NCI-H1105 (cell line): ENCODE measurements around the gene SLC9A9.

Experiments used
- DNase-seq: peaks from one replicate; lab custom pipeline; 2025; lab: John Stamatoyannopoulos, UW

Gene SLC9A9

GRCh38 chr3:143356839-143357238 lies 491.4 kb downstream of the SLC9A9 start:
- DNase-seq, result no peak

- no peak for DNase-seq
These were observed 493.9 kb downstream of the SLC9A9 start for GRCh38 chr3:143354342-143354741.

- no peak for DNase-seq
These were observed 495.3 kb downstream of the SLC9A9 start for GRCh38 chr3:143352850-143353550.

- DNase-seq, result no peak
These were observed 496.2 kb downstream of the SLC9A9 start for GRCh38 chr3:143351895-143352608.

GRCh38 chr3:143351354-143351753 lies 496.9 kb downstream of the SLC9A9 start:
- DNase-seq, result no peak

GRCh38 chr3:143349455-143349854 lies 498.8 kb downstream of the SLC9A9 start:
- DNase-seq, result no peak

GRCh38 chr3:143348486-143349327 lies 499.6 kb downstream of the SLC9A9 start:
- no peak for DNase-seq

GRCh38 chr3:143344516-143345165 lies 503.6 kb downstream of the SLC9A9 start:
- DNase-seq, result no peak

- no peak for DNase-seq
These were observed 504.3 kb downstream of the SLC9A9 start for GRCh38 chr3:143343944-143344343.

GRCh38 chr3:143343031-143343430 lies 505.2 kb downstream of the SLC9A9 start:
- DNase-seq, result no peak

- DNase-seq, result no peak
These were observed 508.8 kb downstream of the SLC9A9 start for GRCh38 chr3:143339451-143339850.

- no peak for DNase-seq
These were observed 510.9 kb downstream of the SLC9A9 start for GRCh38 chr3:143337387-143337786.

- no peak for DNase-seq
These were observed 514.0 kb downstream of the SLC9A9 start for GRCh38 chr3:143334231-143334630.

- DNase-seq, result no peak
These were observed 514.9 kb downstream of the SLC9A9 start for GRCh38 chr3:143333367-143333766.

- DNase-seq, result no peak
These were observed 516.2 kb downstream of the SLC9A9 start for GRCh38 chr3:143332026-143332425.

- no peak for DNase-seq
These were observed 516.9 kb downstream of the SLC9A9 start for GRCh38 chr3:143331350-143331749.

- DNase-seq, result no peak
These were observed 517.9 kb downstream of the SLC9A9 start for GRCh38 chr3:143330296-143330868.

GRCh38 chr3:143329567-143330211 lies 518.6 kb downstream of the SLC9A9 start:
- peak; percentile 39 for DNase-seq

- DNase-seq, result no peak
These were observed 519.8 kb downstream of the SLC9A9 start for GRCh38 chr3:143328451-143328850.

- DNase-seq, result no peak
These were observed 521.1 kb downstream of the SLC9A9 start for GRCh38 chr3:143326983-143327778.
